Endothelial cell (in vitro differentiated cells): ENCODE results near the gene POLR2E. TPM values are rescaled to one million over a fixed set of nuclear protein-coding genes. Genes with fewer than 3 reads are reported as not detected.
A peak's percentile ranks its signal among the peaks of the same experiment; 100 is the strongest.

Source experiments
- DNase-seq: peaks from one replicate; pipeline ENCODE4 v3.0.0; 2021; ENCODE audit warnings: low spot score
- H3K27ac Mint-ChIP-seq: one replicate; pipeline ENCODE4 v1.8.0; 2021; ENCODE audit warnings: mixed read lengths, inconsistent platforms; ENCODE audit not compliant: unreplicated experiment
- H3K27me3 Mint-ChIP-seq: one replicate; pipeline ENCODE4 v1.8.0; 2021; ENCODE audit warnings: mild to moderate bottlenecking, moderate library complexity, mixed read lengths, inconsistent platforms; ENCODE audit not compliant: unreplicated experiment
- H3K36me3 Mint-ChIP-seq: one replicate; pipeline ENCODE4 v1.8.0; 2021; ENCODE audit warnings: mild to moderate bottlenecking, low read depth, mixed read lengths, inconsistent platforms; ENCODE audit not compliant: unreplicated experiment
- H3K4me1 Mint-ChIP-seq: one replicate; pipeline ENCODE4 v1.8.0; 2021; ENCODE audit warnings: mild to moderate bottlenecking, mixed read lengths, inconsistent platforms; ENCODE audit not compliant: unreplicated experiment
- H3K4me3 Mint-ChIP-seq: one replicate; pipeline ENCODE4 v1.8.0; 2021; ENCODE audit warnings: mild to moderate bottlenecking, mixed read lengths, inconsistent platforms; ENCODE audit not compliant: unreplicated experiment
- H3K9me3 Mint-ChIP-seq: one replicate; pipeline ENCODE4 v1.8.0; 2021; ENCODE audit warnings: mixed read lengths, inconsistent platforms; ENCODE audit not compliant: unreplicated experiment
- CTCF ChIP-seq: fragments of 200-600 bp; sonication (generic); IDR thresholded peaks from one replicate; pipeline ENCODE4 v1.5.0; 2021; ENCODE audit warnings: antibody characterized with exemption; ENCODE audit not compliant: unreplicated experiment
- total RNA-seq: library from RNA; stranded (reverse); fragmentation: NEBNext Ultra II Directional; extraction: Animal tissue kit (Norgen Biotek cat#: 25700); gene quantifications from one replicate; pipeline ENCODE4 v1.2.1, GENCODE V29; 2021; ENCODE audit not compliant: unreplicated experiment

POLR2E gene
- total RNA-seq, 1 donor from 2014 or later: 166 TPM

- Mint-ChIP-seq H3K4me3 (peak overlapping the region; percentile 69), H3K36me3 (peaks cover 4% of the 10 kb centered on the region), H3K4me1 (no peaks in the 10 kb centered on the region), H3K27ac (no peak overlapping the region), H3K9me3 (no peaks in the 10 kb centered on the region), H3K27me3 (peaks cover 13% of the 10 kb centered on the region)
- DNase-seq: peak; percentile 58
- TF ChIP-seq CTCF: no peak
Measured at GRCh38 chr19:1082165-1082927, 12.8 kb downstream of the POLR2E start.

GRCh38 chr19:1081301-1082164 lies 13.6 kb downstream of the POLR2E start:
- Mint-ChIP-seq H3K9me3 (no peaks in the 10 kb centered on the region), H3K27ac (no peak overlapping the region), H3K27me3 (peaks cover 13% of the 10 kb centered on the region), H3K4me3 (no peak overlapping the region), H3K36me3 (peaks cover 4% of the 10 kb centered on the region), H3K4me1 (no peaks in the 10 kb centered on the region)
- no peak for DNase-seq
- TF ChIP-seq CTCF: no peak

DNA sequence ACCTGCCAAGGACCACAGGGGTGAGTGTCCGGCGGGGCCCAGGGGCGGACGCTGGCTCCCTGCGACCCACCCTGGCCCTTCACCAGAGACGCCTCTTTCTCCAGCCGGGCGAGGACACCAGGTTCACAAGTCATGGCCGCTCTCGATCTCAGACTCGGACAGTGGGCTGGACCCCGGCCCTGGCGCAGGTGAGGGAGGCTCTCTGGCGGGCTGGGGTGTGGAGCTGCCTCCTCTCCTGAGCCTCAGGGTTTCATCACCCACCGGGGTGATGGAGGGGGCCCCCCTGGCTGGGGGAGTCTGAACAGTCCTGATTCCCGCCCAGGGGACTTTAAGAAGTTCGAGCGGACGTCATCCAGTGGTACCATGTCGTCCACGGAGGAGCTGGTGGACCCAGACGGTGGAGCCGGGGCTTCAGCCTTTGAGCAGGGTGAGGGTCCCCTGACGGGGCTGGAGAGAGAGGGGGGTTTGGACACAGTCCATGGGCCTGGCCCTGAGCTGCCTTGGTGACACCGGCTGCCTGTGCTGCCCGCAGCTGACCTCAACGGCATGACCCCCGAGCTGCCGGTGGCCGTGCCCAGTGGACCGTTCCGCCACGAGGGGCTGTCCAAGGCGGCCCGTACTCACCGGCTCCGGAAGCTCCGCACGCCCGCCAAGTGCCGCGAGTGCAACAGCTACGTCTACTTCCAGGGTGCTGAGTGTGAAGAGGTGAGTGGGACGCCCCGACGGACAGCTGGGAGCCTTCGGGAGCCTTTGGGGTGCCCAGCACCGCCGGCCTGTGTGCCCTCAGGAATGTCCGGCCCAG lies 14.6 kb downstream of the POLR2E start:
- H3K27me3 Mint-ChIP-seq: peaks cover 16% of the 10 kb centered on the region
- H3K9me3 Mint-ChIP-seq: no peaks in the 10 kb centered on the region
- peaks cover 8% of the 10 kb centered on the region for H3K36me3 Mint-ChIP-seq
- no peak for TF ChIP-seq CTCF
- no peak for DNase-seq
- H3K27ac Mint-ChIP-seq: no peak overlapping the region
- H3K4me1 Mint-ChIP-seq: no peaks in the 10 kb centered on the region
- H3K4me3 Mint-ChIP-seq: no peak overlapping the region

DNA sequence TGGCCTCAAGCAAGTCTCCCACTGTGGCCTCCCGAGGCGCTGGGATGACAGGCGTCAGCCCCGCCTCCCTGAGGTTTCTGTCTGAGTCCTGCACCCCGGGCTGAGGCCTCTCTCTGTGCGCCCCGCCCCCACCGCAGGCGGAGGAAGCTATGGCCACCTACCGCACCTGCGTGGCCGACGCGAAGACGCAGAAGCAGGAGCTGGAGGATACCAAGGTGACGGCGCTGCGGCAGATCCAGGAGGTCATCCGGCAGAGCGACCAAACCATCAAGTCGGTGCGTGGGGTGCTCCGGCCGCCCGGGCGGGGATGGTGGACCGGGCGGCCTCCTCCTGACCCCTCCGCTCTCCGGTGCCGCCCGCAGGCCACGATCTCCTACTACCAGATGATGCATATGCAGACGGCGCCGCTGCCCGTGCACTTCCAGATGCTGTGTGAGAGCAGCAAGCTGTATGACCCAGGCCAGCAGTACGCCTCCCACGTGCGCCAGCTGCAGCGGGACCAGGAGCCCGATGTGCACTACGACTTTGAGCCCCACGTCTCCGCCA lies 15.5 kb downstream of the POLR2E start:
- Mint-ChIP-seq H3K27me3 (peaks cover 12% of the 10 kb centered on the region), H3K27ac (no peak overlapping the region), H3K4me3 (no peak overlapping the region), H3K9me3 (no peaks in the 10 kb centered on the region), H3K4me1 (no peaks in the 10 kb centered on the region), H3K36me3 (peaks cover 5% of the 10 kb centered on the region)
- no peak for DNase-seq
- no peak for TF ChIP-seq CTCF
